Fibroblast of lung (primary cell): ENCODE data around the gene RAB44. TPM values are rescaled to one million over a fixed set of nuclear protein-coding genes. Genes with fewer than 3 reads are reported as not detected.

Experiments used
- DNase-seq, 2 donors: peaks; one replicate each; pipeline versions ENCODE4 v3.0.0 to v3.0.0-alpha.2; 2010; ENCODE audit warnings: low read depth in 2 of 2
- H2AFZ ChIP-seq: 2 replicates; pipeline ENCODE4 v1.5.1; 2012; ENCODE audit warnings: low read length, control low read depth, inconsistent platforms
- H3K27ac ChIP-seq: 2 replicates; pipeline ENCODE4 v1.5.1; 2011; ENCODE audit warnings: low read length, control low read depth; ENCODE audit not compliant: insufficient read depth
- H3K27me3 ChIP-seq: 2 replicates; pipeline ENCODE4 v1.5.1; 2011; ENCODE audit warnings: mild to moderate bottlenecking, low read length; ENCODE audit not compliant: control insufficient read depth, insufficient read depth
- H3K36me3 ChIP-seq: 2 replicates; pipeline ENCODE4 v1.5.1; 2011; ENCODE audit warnings: low read length; ENCODE audit not compliant: control insufficient read depth, insufficient read depth
- H3K4me1 ChIP-seq: 2 replicates; pipeline ENCODE4 v1.5.1; 2011; ENCODE audit warnings: low read length; ENCODE audit not compliant: control insufficient read depth, insufficient read depth; ENCODE audit errors: extremely low read depth
- H3K4me2 ChIP-seq: 2 replicates; pipeline ENCODE4 v1.5.1; 2011; ENCODE audit warnings: low read length, control low read depth; ENCODE audit not compliant: insufficient read depth; ENCODE audit errors: extremely low read depth
- H3K4me3 ChIP-seq, 4 experiments: fragments of 200-600 bp in 1 of 4; sonication (generic) in 1 of 4; replicated peaks in 1 of 4; 2 replicates each; pipeline ENCODE4 v1.5.1; 2011 to 2016; ENCODE audit warnings: low read length in 4 of 4, low read depth in 3 of 4, mild to moderate bottlenecking in 3 of 4, control low read depth in 2 of 4, inconsistent platforms in 1 of 4, mixed read lengths in 1 of 4; ENCODE audit not compliant: insufficient read depth in 1 of 4; ENCODE audit errors: control extremely low read depth in 1 of 4
- H3K79me2 ChIP-seq: 2 replicates; pipeline ENCODE4 v1.5.1; 2012; ENCODE audit warnings: mild to moderate bottlenecking, low read length, inconsistent platforms; ENCODE audit not compliant: control insufficient read depth, insufficient read depth
- H3K9ac ChIP-seq: 2 replicates; pipeline ENCODE4 v1.5.1; 2011; ENCODE audit warnings: mild to moderate bottlenecking, low read length, control low read depth; ENCODE audit not compliant: insufficient read depth
- H3K9me3 ChIP-seq: 2 replicates; pipeline ENCODE4 v1.5.1; 2012; ENCODE audit warnings: low read depth, low read length; ENCODE audit not compliant: control insufficient read depth, insufficient read depth
- H4K20me1 ChIP-seq: 2 replicates; pipeline ENCODE4 v1.5.1; 2011; ENCODE audit warnings: low read length; ENCODE audit not compliant: control insufficient read depth, insufficient read depth; ENCODE audit errors: extremely low read depth
- EZH2 ChIP-seq: IDR thresholded peaks from 2 replicates; pipeline ENCODE4 v1.5.1; 2012; ENCODE audit warnings: low read length, control low read depth, mild to moderate bottlenecking; ENCODE audit errors: missing control alignments
- polyA plus RNA-seq, 2 donors: library from polyadenylated mRNA; depleted of rRNA in 1 of 2; stranded (reverse) in 1 of 2; unstranded in 1 of 2; fragments of >200 nt; gene quantifications; 2 replicates each; pipeline ENCODE4 v1.2.1, GENCODE V29; 2011 to 2012; ENCODE audit warnings: missing spikeins in 1 of 2
- total RNA-seq: library from RNA; depleted of rRNA; stranded (reverse); fragments of >200 nt; gene quantifications from 2 replicates; pipeline ENCODE4 v1.2.1, GENCODE V29; 2014
- TF ChIP-seq, protein P1 (sequence below), 2 donors: IDR thresholded peaks in 1 of 2; conservative IDR thresholded peaks in 1 of 2; 1 replicate in 1 of 2; 2 replicates in 1 of 2; pipeline ENCODE4 v1.5.1; 2011 to 2012; ENCODE audit warnings: low read length in 2 of 2, control low read depth in 1 of 2, inconsistent platforms in 1 of 2, low read depth in 1 of 2, mild to moderate bottlenecking in 1 of 2

Gene RAB44
- total and polyA plus RNA-seq, 2 donors (not counting 1 experiment from before 2014, with no cell fraction given) = under 0.01 TPM; not detected in 1

DNA sequence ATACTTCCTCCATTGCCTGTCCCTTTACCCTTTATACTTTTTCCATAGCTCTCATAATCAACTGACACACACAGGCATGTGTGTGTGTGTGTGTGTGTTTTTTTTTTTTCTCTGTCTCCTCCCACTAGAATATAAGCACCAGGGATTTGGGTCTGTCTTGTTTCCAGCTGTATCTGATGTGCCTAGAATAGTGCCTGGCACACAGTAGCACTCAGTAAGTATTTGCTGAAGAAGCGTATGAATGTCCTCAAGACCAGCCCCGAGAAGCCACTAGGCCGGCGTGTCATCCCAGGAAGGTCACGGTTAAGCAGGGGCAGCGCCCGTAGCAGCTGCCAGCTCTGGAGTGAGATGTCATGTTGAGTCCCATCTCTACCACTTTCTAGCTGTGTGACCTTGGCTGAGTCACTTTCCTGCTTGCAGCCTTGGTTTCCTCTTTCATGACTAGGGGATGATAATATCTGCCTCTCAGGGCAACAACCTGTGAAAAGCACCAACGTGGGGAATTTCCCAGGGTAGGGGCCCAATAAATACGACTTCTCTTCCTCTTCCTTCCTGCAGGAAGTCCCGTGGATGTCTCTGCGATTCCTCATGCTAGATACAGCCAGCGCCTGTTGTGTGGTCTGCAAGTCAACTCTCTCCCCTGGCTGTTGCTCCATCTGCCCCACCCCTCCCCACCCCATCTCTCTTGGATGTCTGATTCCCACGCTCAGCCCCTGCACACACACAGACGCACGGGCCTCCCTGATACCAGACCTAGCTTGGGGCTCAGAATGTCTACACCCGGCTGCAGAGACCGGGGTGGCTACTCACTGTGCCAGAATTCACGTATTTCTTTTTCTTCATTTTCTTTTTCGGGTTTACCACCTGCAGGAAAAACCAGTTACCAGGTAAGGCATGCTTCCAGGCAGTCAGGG is 58.1 kb downstream of the RAB44 start:
- Histone ChIP-seq H3K4me1 (no peaks in the 10 kb centered on the region), H4K20me1 (no peaks in the 10 kb centered on the region), H3K9me3 (no peaks in the 10 kb centered on the region), H3K27ac (no peak overlapping the region), H2AFZ (no peak overlapping the region), H3K4me2 (no peak overlapping the region), H3K4me3 (no peak overlapping the region), H3K9ac (no peak overlapping the region), H3K36me3 (no peaks in the 10 kb centered on the region), H3K79me2 (no peaks in the 10 kb centered on the region), H3K27me3 (peaks cover 2% of the 10 kb centered on the region)
- peak in 1 of 2 donors; percentile 37 for DNase-seq
- no peak for TF ChIP-seq EZH2
- TF ChIP-seq, protein P1, sequence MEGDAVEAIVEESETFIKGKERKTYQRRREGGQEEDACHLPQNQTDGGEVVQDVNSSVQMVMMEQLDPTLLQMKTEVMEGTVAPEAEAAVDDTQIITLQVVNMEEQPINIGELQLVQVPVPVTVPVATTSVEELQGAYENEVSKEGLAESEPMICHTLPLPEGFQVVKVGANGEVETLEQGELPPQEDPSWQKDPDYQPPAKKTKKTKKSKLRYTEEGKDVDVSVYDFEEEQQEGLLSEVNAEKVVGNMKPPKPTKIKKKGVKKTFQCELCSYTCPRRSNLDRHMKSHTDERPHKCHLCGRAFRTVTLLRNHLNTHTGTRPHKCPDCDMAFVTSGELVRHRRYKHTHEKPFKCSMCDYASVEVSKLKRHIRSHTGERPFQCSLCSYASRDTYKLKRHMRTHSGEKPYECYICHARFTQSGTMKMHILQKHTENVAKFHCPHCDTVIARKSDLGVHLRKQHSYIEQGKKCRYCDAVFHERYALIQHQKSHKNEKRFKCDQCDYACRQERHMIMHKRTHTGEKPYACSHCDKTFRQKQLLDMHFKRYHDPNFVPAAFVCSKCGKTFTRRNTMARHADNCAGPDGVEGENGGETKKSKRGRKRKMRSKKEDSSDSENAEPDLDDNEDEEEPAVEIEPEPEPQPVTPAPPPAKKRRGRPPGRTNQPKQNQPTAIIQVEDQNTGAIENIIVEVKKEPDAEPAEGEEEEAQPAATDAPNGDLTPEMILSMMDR (conservative IDR thresholded peaks at IDR 0.05 in 1 of 2, IDR thresholded peaks at IDR 0.05 in 1 of 2; ENCODE audit: low read depth in 1 of 2, low read length in 2 of 2) = no peak

DNA sequence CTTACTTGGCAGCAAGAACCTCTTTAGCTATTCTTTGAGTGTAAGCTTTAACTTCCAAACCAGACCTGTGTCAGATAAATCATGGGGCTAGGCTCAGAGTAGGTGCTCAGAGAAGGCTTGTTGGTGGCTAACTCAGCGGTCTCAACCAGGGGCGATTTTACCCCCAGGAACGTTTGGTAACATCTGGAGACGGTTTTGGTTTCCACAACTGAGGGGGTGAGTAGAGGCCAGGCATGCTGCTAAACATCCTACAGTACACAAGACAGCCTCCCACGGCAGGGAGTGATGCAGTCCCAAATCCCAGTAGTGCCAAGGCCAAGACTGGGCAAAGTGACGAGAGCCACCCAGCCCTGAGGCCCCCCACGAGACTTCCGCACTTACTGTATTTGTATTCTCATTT is 59.2 kb downstream of the RAB44 start:
- Histone ChIP-seq H3K27me3 (peaks cover 5% of the 10 kb centered on the region), H2AFZ (no peak overlapping the region), H3K36me3 (no peaks in the 10 kb centered on the region), H3K27ac (no peak overlapping the region), H4K20me1 (no peaks in the 10 kb centered on the region), H3K9ac (no peak overlapping the region), H3K79me2 (no peaks in the 10 kb centered on the region), H3K4me2 (no peak overlapping the region), H3K4me1 (no peaks in the 10 kb centered on the region), H3K4me3 (no peak overlapping the region), H3K9me3 (no peaks in the 10 kb centered on the region)
- TF ChIP-seq, protein P1 (conservative IDR thresholded peaks at IDR 0.05 in 1 of 2, IDR thresholded peaks at IDR 0.05 in 1 of 2; ENCODE audit: low read depth in 1 of 2, low read length in 2 of 2) = no peak
- TF ChIP-seq EZH2 = no peak
- DNase-seq = no peak

DNA sequence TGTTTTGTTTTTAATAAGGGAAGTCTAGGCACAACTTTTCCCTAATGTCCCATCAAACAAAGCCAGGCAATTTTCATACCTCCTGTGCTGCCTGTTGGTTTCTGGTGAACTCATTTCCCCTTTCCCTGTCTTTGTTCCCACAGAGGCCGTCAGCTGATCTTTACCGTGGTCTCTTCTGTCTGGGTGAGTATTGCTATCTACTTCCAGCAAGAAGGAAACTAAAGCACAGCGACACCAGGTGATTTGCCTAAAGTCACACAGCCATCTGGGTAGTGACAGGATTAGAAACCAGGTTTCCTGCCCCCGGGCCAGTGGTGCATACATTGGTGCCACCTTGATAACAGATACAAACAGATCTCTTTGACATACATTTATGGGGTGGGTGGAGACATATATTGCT is 59.6 kb downstream of the RAB44 start:
- no peak overlapping the region for H3K4me2 ChIP-seq
- H3K9ac ChIP-seq = no peak overlapping the region
- no peak for DNase-seq
- H4K20me1 ChIP-seq = no peaks in the 10 kb centered on the region
- H2AFZ ChIP-seq = no peak overlapping the region
- H3K36me3 ChIP-seq = no peaks in the 10 kb centered on the region
- H3K27ac ChIP-seq = no peak overlapping the region
- peaks cover 5% of the 10 kb centered on the region for H3K27me3 ChIP-seq
- no peak overlapping the region for H3K4me3 ChIP-seq
- H3K4me1 ChIP-seq = no peaks in the 10 kb centered on the region
- H3K9me3 ChIP-seq = no peaks in the 10 kb centered on the region
- TF ChIP-seq, protein P1 (conservative IDR thresholded peaks at IDR 0.05 in 1 of 2, IDR thresholded peaks at IDR 0.05 in 1 of 2; ENCODE audit: low read depth in 1 of 2, low read length in 2 of 2) = no peak
- no peak for TF ChIP-seq EZH2
- no peaks in the 10 kb centered on the region for H3K79me2 ChIP-seq
